Muscle layer of duodenum (tissue), 2 donors: ENCODE results near the gene ELK4.

Experiments used
- H3K27ac ChIP-seq: one replicate; pipeline ENCODE4 v1.7.0; 2013; ENCODE audit warnings: mild to moderate bottlenecking, low read length
- H3K27me3 ChIP-seq: one replicate; pipeline ENCODE4 v1.7.0; 2013; ENCODE audit warnings: low read depth, mild to moderate bottlenecking, control low read depth, low read length
- H3K36me3 ChIP-seq, 2 donors: one replicate each; pipeline ENCODE4 v1.7.0; 2013; ENCODE audit warnings: low read length in 2 of 2, control low read depth in 1 of 2, mild to moderate bottlenecking in 1 of 2; ENCODE audit not compliant: insufficient read depth in 2 of 2, control insufficient read depth in 1 of 2
- H3K4me1 ChIP-seq, 2 donors: one replicate each; pipeline ENCODE4 v1.7.0; 2013; ENCODE audit warnings: low read length in 2 of 2, mild to moderate bottlenecking in 2 of 2, control low read depth in 1 of 2, moderate library complexity in 1 of 2; ENCODE audit not compliant: insufficient read depth in 2 of 2, control insufficient read depth in 1 of 2
- H3K4me3 ChIP-seq, 2 donors: one replicate each; pipeline ENCODE4 v1.7.0; 2013; ENCODE audit warnings: low read length in 2 of 2, low read depth in 1 of 2, mild to moderate bottlenecking in 1 of 2
- H3K9me3 ChIP-seq, 2 donors: one replicate each; pipeline ENCODE4 v1.7.0; 2013; ENCODE audit warnings: low read length in 2 of 2, control low read depth in 1 of 2, mild to moderate bottlenecking in 1 of 2; ENCODE audit not compliant: control insufficient read depth in 1 of 2
- donor health status: healthy.

ELK4 gene

GRCh38 chr1:205623646-205624045, 8.2 kb downstream of the ELK4 start:
- Histone ChIP-seq H3K4me1 (peaks cover 0 to 4% of the 10 kb centered on the region in 2 donors), H3K27ac (no peak overlapping the region), H3K27me3 (no peaks in the 10 kb centered on the region), H3K36me3 (peaks cover 13 to 18% of the 10 kb centered on the region in 2 donors), H3K9me3 (no peaks in the 10 kb centered on the region), H3K4me3 (no peak overlapping the region)

- H3K27ac ChIP-seq, result no peak overlapping the region
- no peaks in the 10 kb centered on the region for H3K27me3 ChIP-seq
- H3K4me3 ChIP-seq, result no peak overlapping the region
- H3K36me3 ChIP-seq, result peaks cover 34 to 37% of the 10 kb centered on the region in 2 donors
- H3K4me1 ChIP-seq, result no peaks in the 10 kb centered on the region
- no peaks in the 10 kb centered on the region for H3K9me3 ChIP-seq
Measured at GRCh38 chr1:205620269-205620668, 11.5 kb downstream of the ELK4 start.

GRCh38 chr1:205619376-205619775, 12.4 kb downstream of the ELK4 start:
- no peak overlapping the region for H3K27ac ChIP-seq
- no peaks in the 10 kb centered on the region for H3K27me3 ChIP-seq
- peaks cover 37 to 43% of the 10 kb centered on the region in 2 donors for H3K36me3 ChIP-seq
- no peaks in the 10 kb centered on the region for H3K9me3 ChIP-seq
- no peak overlapping the region for H3K4me3 ChIP-seq
- no peaks in the 10 kb centered on the region for H3K4me1 ChIP-seq

GRCh38 chr1:205616563-205617293, 15.1 kb downstream of the ELK4 start:
- no peaks in the 10 kb centered on the region for H3K9me3 ChIP-seq
- H3K36me3 ChIP-seq, result peaks cover 31 to 59% of the 10 kb centered on the region in 2 donors
- no peak overlapping the region for H3K4me3 ChIP-seq
- H3K27ac ChIP-seq, result no peak overlapping the region
- no peaks in the 10 kb centered on the region for H3K27me3 ChIP-seq
- H3K4me1 ChIP-seq, result no peaks in the 10 kb centered on the region

GRCh38 chr1:205615789-205616188, 16.0 kb downstream of the ELK4 start:
- Histone ChIP-seq H3K4me3 (no peak overlapping the region), H3K9me3 (no peaks in the 10 kb centered on the region), H3K4me1 (no peaks in the 10 kb centered on the region), H3K27me3 (no peaks in the 10 kb centered on the region), H3K36me3 (peaks cover 30 to 59% of the 10 kb centered on the region in 2 donors), H3K27ac (no peak overlapping the region)

GRCh38 chr1:205613854-205614412, 17.9 kb downstream of the ELK4 start:
- Histone ChIP-seq H3K36me3 (peaks cover 20 to 48% of the 10 kb centered on the region in 2 donors), H3K27me3 (no peaks in the 10 kb centered on the region), H3K4me3 (no peak overlapping the region), H3K27ac (no peak overlapping the region), H3K9me3 (no peaks in the 10 kb centered on the region), H3K4me1 (peaks cover 0 to 4% of the 10 kb centered on the region in 2 donors)

- Histone ChIP-seq H3K4me1 (peaks cover 0 to 4% of the 10 kb centered on the region in 2 donors), H3K27ac (no peak overlapping the region), H3K27me3 (no peaks in the 10 kb centered on the region), H3K4me3 (no peak overlapping the region), H3K36me3 (peaks cover 13 to 47% of the 10 kb centered on the region in 2 donors), H3K9me3 (no peaks in the 10 kb centered on the region)
Measured at GRCh38 chr1:205612556-205612955, 19.3 kb downstream of the ELK4 start.

- H3K4me3 ChIP-seq, result no peak overlapping the region
- peaks cover 0 to 4% of the 10 kb centered on the region in 2 donors for H3K4me1 ChIP-seq
- peaks cover 13 to 44% of the 10 kb centered on the region in 2 donors for H3K36me3 ChIP-seq
- no peaks in the 10 kb centered on the region for H3K9me3 ChIP-seq
- H3K27me3 ChIP-seq, result no peaks in the 10 kb centered on the region
- H3K27ac ChIP-seq, result no peak overlapping the region
Measured at GRCh38 chr1:205612104-205612503, 19.7 kb downstream of the ELK4 start.

- Histone ChIP-seq H3K27ac (no peak overlapping the region), H3K4me3 (no peak overlapping the region), H3K9me3 (no peaks in the 10 kb centered on the region), H3K27me3 (no peaks in the 10 kb centered on the region), H3K36me3 (peaks cover 7 to 36% of the 10 kb centered on the region in 2 donors), H3K4me1 (peaks cover 0 to 4% of the 10 kb centered on the region in 2 donors)
Measured at GRCh38 chr1:205610901-205611466, 20.8 kb downstream of the ELK4 start.

- Histone ChIP-seq H3K9me3 (no peaks in the 10 kb centered on the region), H3K4me1 (peaks cover 0 to 4% of the 10 kb centered on the region in 2 donors), H3K36me3 (peaks cover 4 to 29% of the 10 kb centered on the region in 2 donors), H3K27me3 (no peaks in the 10 kb centered on the region), H3K27ac (peak overlapping the region; percentile 40), H3K4me3 (no peak overlapping the region)
Measured at GRCh38 chr1:205610036-205610435, 21.8 kb downstream of the ELK4 start.

- Histone ChIP-seq H3K4me1 (peaks cover 2 to 8% of the 10 kb centered on the region in 2 donors), H3K36me3 (peaks cover 0 to 12% of the 10 kb centered on the region in 2 donors), H3K9me3 (no peaks in the 10 kb centered on the region)
Measured at GRCh38 chr1:205604825-205605505, 26.8 kb downstream of the ELK4 start.

More at GRCh38 chr1:205604825-205605505, 26.8 kb downstream of the ELK4 start:
- Histone ChIP-seq H3K4me3 (no peak overlapping the region), H3K27me3 (no peaks in the 10 kb centered on the region), H3K27ac (no peak overlapping the region)
